Measurements from ENCODE around the gene CR1. TPM values are rescaled to one million over a fixed set of nuclear protein-coding genes. Genes with fewer than 3 reads are reported as not detected.
"Not testable (repeated sequence)": the region's sequence is repeated elsewhere in the genome, so short reads cannot be mapped to it uniquely, and the experiment has no call there.

Gene CR1
- total RNA-seq, 1 donor from 2014 or later = not detected

- H3K4me3 Mint-ChIP-seq; H3K4me1 Mint-ChIP-seq (ENCODE audit: low read depth); intact Hi-C loops (cut with micrococcal nuclease); H3K9me3 Mint-ChIP-seq; H3K27ac Mint-ChIP-seq; H3K36me3 Mint-ChIP-seq (ENCODE audit: low read depth); DNase-seq (ENCODE audit: low spot score): not testable (repeated sequence)
- peaks cover 18% of the 10 kb centered on the region for H3K27me3 Mint-ChIP-seq (ENCODE audit: insufficient read depth)
Measured at GRCh38 chr1:207625504-207626071, 129.6 kb downstream of the CR1 start.

DNA sequence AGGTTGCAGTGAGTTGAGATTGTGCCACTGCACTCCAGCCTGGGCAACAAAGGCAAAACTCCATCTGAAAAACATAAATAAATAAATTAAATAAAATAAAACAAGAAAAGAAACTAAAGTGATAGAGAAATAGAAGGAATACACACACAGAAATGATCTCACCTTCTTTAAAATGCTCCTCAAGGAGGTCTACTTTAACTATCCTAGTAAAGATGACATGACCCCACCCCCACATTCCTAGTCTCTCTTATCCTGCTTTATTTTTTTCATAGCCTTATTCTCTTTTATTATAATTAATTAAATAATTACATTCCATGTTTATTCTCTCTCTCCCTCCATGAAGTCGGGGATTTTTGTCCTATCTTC, 131.0 kb downstream of the CR1 start:
- no peak for DNase-seq (ENCODE audit: low spot score)
- Mint-ChIP-seq H3K4me3 (no peak overlapping the region), H3K4me1 (ENCODE audit: low read depth) (no peaks in the 10 kb centered on the region), H3K9me3 (no peaks in the 10 kb centered on the region), H3K36me3 (ENCODE audit: low read depth) (no peaks in the 10 kb centered on the region), H3K27ac (no peak overlapping the region), H3K27me3 (ENCODE audit: insufficient read depth) (peaks cover 18% of the 10 kb centered on the region)
- intact Hi-C loops (cut with micrococcal nuclease) = no loop called here

DNA sequence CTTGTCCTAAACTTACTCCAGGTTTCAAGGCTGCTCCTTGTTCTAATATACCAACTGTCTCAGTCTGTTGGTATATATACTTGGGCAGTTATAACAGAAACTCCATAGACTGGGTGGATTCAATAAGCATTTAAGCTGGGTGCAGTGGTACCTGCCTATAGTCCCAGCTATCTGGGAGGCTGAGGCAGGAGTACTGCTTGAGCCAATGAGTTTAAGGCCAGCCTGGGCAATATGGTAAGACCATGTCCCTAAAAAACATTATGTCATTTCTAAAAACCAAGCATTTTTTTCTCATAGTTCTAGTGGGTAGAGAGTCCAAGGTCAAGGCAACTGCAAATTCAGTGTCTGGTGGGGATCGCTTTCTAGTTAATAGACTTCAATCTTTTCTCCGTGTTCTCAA, 131.5 kb downstream of the CR1 start:
- Mint-ChIP-seq H3K27ac (no peak overlapping the region), H3K36me3 (ENCODE audit: low read depth) (no peaks in the 10 kb centered on the region), H3K4me3 (no peak overlapping the region), H3K27me3 (ENCODE audit: insufficient read depth) (peaks cover 13% of the 10 kb centered on the region), H3K9me3 (no peaks in the 10 kb centered on the region), H3K4me1 (ENCODE audit: low read depth) (no peaks in the 10 kb centered on the region)
- no peak for DNase-seq (ENCODE audit: low spot score)
- intact Hi-C loops (cut with micrococcal nuclease) = no loop called here

DNA sequence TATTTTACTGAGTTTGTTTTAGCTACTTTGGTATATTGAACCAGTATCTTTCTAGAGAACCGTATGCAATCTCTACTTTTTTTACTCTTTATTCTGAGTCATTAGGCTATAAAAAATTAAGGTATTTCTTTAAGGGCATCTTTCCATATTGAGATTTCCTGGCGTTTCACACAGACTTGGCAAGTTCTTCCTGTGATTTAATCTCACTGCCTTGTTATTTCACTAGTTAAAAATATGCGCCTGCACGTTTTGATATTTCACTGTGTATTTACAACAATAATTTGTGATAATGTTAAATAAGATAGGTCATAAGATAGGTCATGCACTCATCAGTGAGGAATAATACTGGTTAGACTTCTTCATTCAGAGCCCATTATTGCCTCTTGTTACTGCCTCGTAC, 132.8 kb downstream of the CR1 start:
- intact Hi-C loops (cut with micrococcal nuclease) = no loop called here
- no peaks in the 10 kb centered on the region for H3K36me3 Mint-ChIP-seq (ENCODE audit: low read depth)

DNA sequence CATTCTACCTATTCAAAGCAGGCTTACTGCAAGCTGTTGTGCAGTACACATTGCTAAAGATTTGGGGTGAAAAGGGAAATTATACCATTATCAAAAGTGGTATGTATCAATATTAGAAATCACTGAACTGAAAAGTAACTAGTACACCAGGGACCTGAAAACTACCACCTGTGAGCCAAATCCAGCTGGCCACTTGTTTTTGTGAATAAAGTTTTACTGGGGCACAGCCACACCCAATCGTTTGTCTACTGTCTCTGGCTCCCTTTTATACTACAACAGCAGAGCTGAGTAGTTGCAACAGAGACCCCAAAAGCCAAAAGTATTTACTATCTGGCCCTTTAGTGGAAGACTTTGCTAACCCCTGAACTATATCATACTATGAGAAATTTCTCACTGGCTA, 135.2 kb downstream of the CR1 start:
- no peak for DNase-seq (ENCODE audit: low spot score)
- no peak overlapping the region for H3K4me3 Mint-ChIP-seq
- no peaks in the 10 kb centered on the region for H3K36me3 Mint-ChIP-seq (ENCODE audit: low read depth)
- no peaks in the 10 kb centered on the region for H3K4me1 Mint-ChIP-seq (ENCODE audit: low read depth)
- H3K27me3 Mint-ChIP-seq (ENCODE audit: insufficient read depth) = peaks cover 8% of the 10 kb centered on the region
- no peak overlapping the region for H3K27ac Mint-ChIP-seq
- H3K9me3 Mint-ChIP-seq = no peaks in the 10 kb centered on the region
- intact Hi-C loops (cut with micrococcal nuclease) = no loop called here

More for the DNA sequence above, 132.8 kb downstream of the CR1 start:
- H3K9me3 Mint-ChIP-seq = no peaks in the 10 kb centered on the region
- H3K27me3 Mint-ChIP-seq (ENCODE audit: insufficient read depth) = peaks cover 8% of the 10 kb centered on the region
- no peaks in the 10 kb centered on the region for H3K4me1 Mint-ChIP-seq (ENCODE audit: low read depth)
- no peak overlapping the region for H3K4me3 Mint-ChIP-seq
- no peak overlapping the region for H3K27ac Mint-ChIP-seq
- DNase-seq (ENCODE audit: low spot score) = no peak

GRCh38 chr1:207633226-207633625, 137.3 kb downstream of the CR1 start:
- intact Hi-C loops (cut with micrococcal nuclease) = no loop called here
- DNase-seq (ENCODE audit: low spot score) = no peak
- no peaks in the 10 kb centered on the region for H3K36me3 Mint-ChIP-seq (ENCODE audit: low read depth)
- H3K27ac Mint-ChIP-seq = no peak overlapping the region
- H3K27me3 Mint-ChIP-seq (ENCODE audit: insufficient read depth) = peaks cover 13% of the 10 kb centered on the region
- H3K9me3 Mint-ChIP-seq = no peaks in the 10 kb centered on the region
- no peaks in the 10 kb centered on the region for H3K4me1 Mint-ChIP-seq (ENCODE audit: low read depth)
- no peak overlapping the region for H3K4me3 Mint-ChIP-seq

DNA sequence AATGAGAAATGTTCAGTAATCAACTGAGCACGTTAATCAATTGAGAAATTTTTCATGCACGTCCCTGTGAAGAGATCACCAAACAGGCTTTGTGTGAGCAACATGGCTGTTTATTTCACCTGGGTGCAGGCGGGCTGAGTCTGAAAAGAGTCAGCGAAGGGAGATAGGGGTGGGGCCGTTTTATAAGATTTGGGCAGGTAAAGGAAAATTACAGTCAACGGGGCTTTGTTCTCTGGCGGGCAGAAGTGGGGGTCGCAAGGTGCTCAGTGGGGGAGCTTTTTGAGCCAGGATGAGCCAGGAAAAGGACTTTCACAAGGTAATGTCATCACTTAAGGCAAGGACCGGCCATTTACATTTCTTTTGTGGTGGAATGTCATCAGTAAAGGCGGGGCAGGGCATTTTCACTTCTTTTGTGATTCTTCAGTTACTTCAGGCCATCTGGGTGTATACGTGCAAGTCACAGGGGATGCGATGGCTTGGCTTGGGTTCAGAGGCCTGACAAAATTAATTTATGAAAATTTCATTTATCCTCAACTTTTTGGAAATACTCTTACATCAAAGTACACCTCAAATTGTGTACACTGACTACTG, 137.8 kb downstream of the CR1 start:
- H3K4me3 Mint-ChIP-seq; H3K4me1 Mint-ChIP-seq (ENCODE audit: low read depth); intact Hi-C loops (cut with micrococcal nuclease); H3K36me3 Mint-ChIP-seq (ENCODE audit: low read depth); H3K9me3 Mint-ChIP-seq; DNase-seq (ENCODE audit: low spot score); H3K27ac Mint-ChIP-seq: not testable (repeated sequence)
- H3K27me3 Mint-ChIP-seq (ENCODE audit: insufficient read depth) = peaks cover 13% of the 10 kb centered on the region

DNA sequence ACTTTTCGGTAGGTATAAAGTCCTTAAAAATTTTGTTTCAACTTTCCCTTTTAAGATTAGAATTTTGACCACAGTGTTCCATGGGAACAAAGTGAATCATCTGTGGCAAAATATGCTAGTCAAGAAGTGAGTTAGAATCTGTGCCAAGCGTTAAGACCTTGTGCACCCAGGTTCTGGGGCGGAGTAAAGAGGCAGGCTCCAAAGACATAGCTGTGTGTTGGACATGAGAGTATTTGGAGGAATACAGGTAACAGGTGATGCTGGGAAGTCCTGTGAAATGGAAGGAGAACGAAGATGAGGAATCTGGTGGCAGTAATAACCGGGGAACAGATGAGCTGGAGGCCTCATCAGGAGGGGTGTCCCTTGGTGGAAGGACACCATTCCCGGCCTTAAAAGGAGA, 138.3 kb downstream of the CR1 start:
- H3K4me3 Mint-ChIP-seq; H3K9me3 Mint-ChIP-seq; DNase-seq (ENCODE audit: low spot score); intact Hi-C loops (cut with micrococcal nuclease); H3K36me3 Mint-ChIP-seq (ENCODE audit: low read depth); H3K4me1 Mint-ChIP-seq (ENCODE audit: low read depth); H3K27ac Mint-ChIP-seq: not testable (repeated sequence)
- peaks cover 11% of the 10 kb centered on the region for H3K27me3 Mint-ChIP-seq (ENCODE audit: insufficient read depth)

DNA sequence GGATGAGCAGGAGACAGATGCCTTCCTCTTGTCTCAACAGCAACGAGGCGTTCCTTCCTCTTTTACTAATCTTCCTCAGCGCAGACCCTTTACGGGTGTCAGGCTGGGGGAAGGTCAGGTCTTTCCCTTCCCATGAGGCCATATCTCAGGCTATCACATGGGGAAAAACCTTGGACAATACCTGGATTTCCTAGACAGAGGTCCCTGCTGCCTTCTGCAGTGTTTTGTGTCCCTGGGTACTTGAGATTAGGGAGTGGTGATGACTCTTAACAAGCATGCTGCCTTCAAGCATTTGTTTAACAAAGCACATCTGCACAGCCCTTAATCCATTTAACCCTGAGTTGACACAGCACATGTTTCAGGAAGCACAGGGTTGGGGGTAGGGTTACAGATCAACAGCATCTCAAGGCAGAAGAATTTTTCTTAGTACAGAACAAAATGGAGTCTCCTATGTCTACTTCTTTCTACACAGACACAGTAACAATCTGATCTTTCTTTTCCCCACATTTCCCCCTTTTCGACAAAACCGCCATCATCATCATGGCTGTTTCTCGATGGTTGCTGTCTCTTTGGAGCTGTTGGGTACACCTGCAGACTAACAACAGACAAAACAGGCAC, 139.7 kb downstream of the CR1 start:
- H3K27ac Mint-ChIP-seq; intact Hi-C loops (cut with micrococcal nuclease); H3K4me3 Mint-ChIP-seq; H3K36me3 Mint-ChIP-seq (ENCODE audit: low read depth); DNase-seq (ENCODE audit: low spot score); H3K4me1 Mint-ChIP-seq (ENCODE audit: low read depth); H3K9me3 Mint-ChIP-seq: not testable (repeated sequence)
- H3K27me3 Mint-ChIP-seq (ENCODE audit: insufficient read depth) = peaks cover 17% of the 10 kb centered on the region

GRCh38 chr1:207638487-207639145, 142.7 kb downstream of the CR1 start:
- H3K4me1 Mint-ChIP-seq (ENCODE audit: low read depth); intact Hi-C loops (cut with micrococcal nuclease); H3K27ac Mint-ChIP-seq; H3K36me3 Mint-ChIP-seq (ENCODE audit: low read depth); H3K4me3 Mint-ChIP-seq; DNase-seq (ENCODE audit: low spot score); H3K9me3 Mint-ChIP-seq: not testable (repeated sequence)
- H3K27me3 Mint-ChIP-seq (ENCODE audit: insufficient read depth) = peaks cover 28% of the 10 kb centered on the region

- DNase-seq (ENCODE audit: low spot score); intact Hi-C loops (cut with micrococcal nuclease); H3K4me1 Mint-ChIP-seq (ENCODE audit: low read depth); H3K36me3 Mint-ChIP-seq (ENCODE audit: low read depth); H3K27ac Mint-ChIP-seq; H3K4me3 Mint-ChIP-seq; H3K9me3 Mint-ChIP-seq: not testable (repeated sequence)
- H3K27me3 Mint-ChIP-seq (ENCODE audit: insufficient read depth) = peaks cover 28% of the 10 kb centered on the region
Measured at GRCh38 chr1:207639362-207639761, 143.4 kb downstream of the CR1 start.

DNA sequence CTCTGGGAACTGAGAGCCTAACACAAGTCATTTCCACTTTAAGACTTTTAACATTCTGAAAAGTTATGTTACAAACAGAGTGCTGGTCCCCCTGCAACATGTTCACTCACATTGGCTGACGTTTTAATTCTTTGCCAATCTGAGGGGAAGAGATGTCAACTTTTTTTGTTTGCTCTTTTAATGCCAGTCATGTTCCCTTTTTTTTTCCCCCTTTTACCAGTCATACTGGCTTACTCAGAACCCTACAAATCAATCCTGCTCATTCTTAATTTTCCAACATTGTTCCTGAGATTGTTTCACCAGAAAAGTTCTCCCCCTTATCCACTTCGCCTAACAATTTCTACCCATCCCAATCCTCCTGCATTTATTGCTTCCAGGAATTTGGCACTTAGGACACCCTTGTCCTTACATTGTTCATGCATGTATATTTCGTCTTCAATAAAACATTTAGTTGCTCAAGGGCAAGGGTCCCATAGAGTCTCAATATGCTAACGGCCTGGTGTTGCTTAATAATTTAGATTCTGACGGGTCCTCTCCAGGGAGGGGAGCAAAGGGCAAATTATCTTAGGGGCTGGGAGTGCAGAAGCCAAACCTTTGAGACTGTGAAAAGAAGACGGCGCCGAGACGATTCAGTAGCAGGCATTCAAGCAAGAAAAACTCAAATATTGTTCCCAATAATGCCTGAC, 148.4 kb downstream of the CR1 start:
- no peaks in the 10 kb centered on the region for H3K9me3 Mint-ChIP-seq

More for the DNA sequence above, 148.4 kb downstream of the CR1 start:
- intact Hi-C loops (cut with micrococcal nuclease) = loop anchor here (2.0 to 10.0 kb wide), 2 partner anchors 150 to 592 kb away; partner anchors contain the start of gene PFKFB2
- DNase-seq (ENCODE audit: low spot score) = no peak
- Mint-ChIP-seq H3K36me3 (ENCODE audit: low read depth) (no peaks in the 10 kb centered on the region), H3K27me3 (ENCODE audit: insufficient read depth) (peaks cover 32% of the 10 kb centered on the region), H3K4me1 (ENCODE audit: low read depth) (peaks cover 8% of the 10 kb centered on the region), H3K4me3 (peak overlapping the region; percentile 80), H3K27ac (no peak overlapping the region)
